HEK293 (cell line): Measurements from ENCODE around the gene THRSP.
A peak's percentile ranks its signal among the peaks of the same experiment; 100 is the strongest.
"Not testable (repeated sequence)": the region's sequence is repeated elsewhere in the genome, so short reads cannot be mapped to it uniquely, and the experiment has no call there.

ENCODE experiments used
- CTCF ChIA-PET: fragments of 350-600 bp; formaldehyde crosslinking; extraction: SDS; loops from one replicate; lab custom pipeline; 2021; ENCODE audit warnings: antibody characterized with exemption; lab: Yijun Ruan, JAX
- POLR2A ChIA-PET: fragments of 300-600 bp; formaldehyde crosslinking; extraction: SDS; loops from one replicate; lab custom pipeline; 2020; ENCODE audit warnings: antibody characterized with exemption, inconsistent platforms; lab: Yijun Ruan, JAX
- H3K27ac ChIP-seq: fragments of 200-500 bp; sonication (Bioruptor generic); 2 replicates; pipeline ENCODE4 v1.5.1; 2014; ENCODE audit warnings: low read depth, low read length, control low read depth, inconsistent platforms; ENCODE audit errors: extremely low read depth
- H3K36me3 ChIP-seq, 2 experiments: fragments of 200-500 bp in 1 of 2; sonication (Bioruptor generic) in 1 of 2; 1 replicate in 1 of 2; 2 replicates in 1 of 2; pipeline ENCODE4 v1.5.1; 2014 to 2017; ENCODE audit warnings: inconsistent platforms in 2 of 2, low read length in 2 of 2; ENCODE audit not compliant: control insufficient read depth in 2 of 2, insufficient read depth in 1 of 2
- H3K4me1 ChIP-seq: fragments of 200-500 bp; sonication (Bioruptor generic); 2 replicates; pipeline ENCODE4 v1.5.1; 2014; ENCODE audit warnings: mild to moderate bottlenecking, low read length, inconsistent platforms; ENCODE audit not compliant: control insufficient read depth, insufficient read depth
- H3K4me3 ChIP-seq: 2 replicates; pipeline ENCODE4 v1.5.1; 2011; ENCODE audit warnings: low read depth, mild to moderate bottlenecking, control low read depth, low read length, moderate library complexity
- H3K9me3 ChIP-seq: fragments of 200-500 bp; sonication (Bioruptor generic); 2 replicates; pipeline ENCODE4 v1.5.1; 2014; ENCODE audit warnings: low read depth, low read length, inconsistent platforms; ENCODE audit not compliant: control insufficient read depth, insufficient read depth
- BCL11A ChIP-seq: fragments of 450-650 bp; formaldehyde crosslinking; IDR thresholded peaks from 2 replicates; pipeline ENCODE4 v1.5.1; 2016; ENCODE audit warnings: low read depth, missing biosample characterization, missing genetic modification characterization
- HOXD13 ChIP-seq: sonication (generic); formaldehyde crosslinking; IDR thresholded peaks from 2 replicates; pipeline ENCODE4 v1.8.0; 2022; ENCODE audit warnings: missing genetic modification reagents, borderline replicate concordance
- KLF9 ChIP-seq: fragments of 450-650 bp; formaldehyde crosslinking; IDR thresholded peaks from 2 replicates; pipeline ENCODE4 v1.5.1; 2016; ENCODE audit warnings: missing biosample characterization, missing genetic modification characterization, low read depth
- OVOL3 ChIP-seq: fragments of 450-650 bp; formaldehyde crosslinking; IDR thresholded peaks from 2 replicates; pipeline ENCODE4 v1.5.1; 2016; ENCODE audit warnings: missing biosample characterization, missing genetic modification characterization
- PATZ1 ChIP-seq: fragments of 450-650 bp; formaldehyde crosslinking; IDR thresholded peaks from 2 replicates; pipeline ENCODE4 v1.5.1; 2016; ENCODE audit warnings: missing biosample characterization, missing genetic modification characterization
- PRDM6 ChIP-seq: fragments of 450-650 bp; formaldehyde crosslinking; IDR thresholded peaks from 2 replicates; pipeline ENCODE4 v1.5.1; 2017; ENCODE audit warnings: missing biosample characterization, missing genetic modification characterization
- SCRT2 ChIP-seq: fragments of 450-650 bp; formaldehyde crosslinking; IDR thresholded peaks from 2 replicates; pipeline ENCODE4 v1.5.1; 2016; ENCODE audit warnings: missing biosample characterization, missing genetic modification characterization
- ZBTB17 ChIP-seq: fragments of 450-650 bp; formaldehyde crosslinking; IDR thresholded peaks from 2 replicates; pipeline ENCODE4 v1.5.1; 2016; ENCODE audit warnings: missing biosample characterization, missing genetic modification characterization
- ZBTB6 ChIP-seq: fragments of 450-650 bp; formaldehyde crosslinking; IDR thresholded peaks from 2 replicates; pipeline ENCODE4 v1.5.1; 2017; ENCODE audit warnings: missing biosample characterization, missing genetic modification characterization
- ZNF174 ChIP-seq: fragments of 450-650 bp; formaldehyde crosslinking; IDR thresholded peaks from 2 replicates; pipeline ENCODE4 v1.5.0; 2017; ENCODE audit warnings: missing biosample characterization, mild to moderate bottlenecking, missing genetic modification characterization
- ZNF354C ChIP-seq: fragments of 450-650 bp; formaldehyde crosslinking; IDR thresholded peaks from 2 replicates; pipeline ENCODE4 v1.5.1; 2016; ENCODE audit warnings: missing biosample characterization, missing genetic modification characterization, low read depth, borderline replicate concordance
- ZNF449 ChIP-seq: fragments of 450-650 bp; formaldehyde crosslinking; IDR thresholded peaks from 2 replicates; pipeline ENCODE4 v1.5.1; 2017; ENCODE audit warnings: missing biosample characterization, mild to moderate bottlenecking, missing genetic modification characterization, moderate library complexity
- ZNF701 ChIP-seq: fragments of 450-650 bp; formaldehyde crosslinking; IDR thresholded peaks from 2 replicates; pipeline ENCODE4 v1.5.1; 2016; ENCODE audit warnings: missing biosample characterization, missing genetic modification characterization
- TF ChIP-seq, protein P1 (sequence below): fragments of 450-650 bp; formaldehyde crosslinking; optimal IDR thresholded peaks from 2 replicates; pipeline ENCODE3; 2016; ENCODE audit warnings: missing biosample characterization, mild to moderate bottlenecking, missing genetic modification characterization

THRSP gene

DNA sequence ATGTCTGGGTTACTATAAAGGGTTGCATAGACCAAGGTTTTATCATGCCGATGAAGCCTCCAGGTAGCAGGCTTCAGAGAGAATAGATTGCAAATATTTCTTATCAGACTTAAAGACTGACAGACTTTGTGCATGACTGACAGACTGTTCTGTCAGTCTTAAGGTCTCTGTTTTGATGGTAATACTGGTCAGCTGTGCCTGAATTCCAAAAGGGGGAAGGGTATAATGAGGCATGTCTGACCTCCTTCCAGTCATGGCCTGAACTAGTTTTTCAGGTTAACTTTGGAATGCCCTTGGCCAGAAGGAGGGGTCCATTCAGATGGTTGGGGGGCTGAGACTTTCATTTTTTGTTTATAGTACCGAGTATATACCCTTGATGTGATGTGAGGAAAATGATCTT lies 35.9 kb upstream of the THRSP start (continued):
- no peak for TF ChIP-seq OVOL3
- TF ChIP-seq SCRT2 (tag by site-specific recombination): no peak
- no peak for TF ChIP-seq PRDM6
- no peak for TF ChIP-seq ZNF354C (tag by site-specific recombination)
- TF ChIP-seq ZNF449 (tag by site-specific recombination): no peak
- TF ChIP-seq ZNF174 (tag by site-specific recombination): no peak
- TF ChIP-seq KLF9 (tag by site-specific recombination): no peak
- TF ChIP-seq, protein P1, sequence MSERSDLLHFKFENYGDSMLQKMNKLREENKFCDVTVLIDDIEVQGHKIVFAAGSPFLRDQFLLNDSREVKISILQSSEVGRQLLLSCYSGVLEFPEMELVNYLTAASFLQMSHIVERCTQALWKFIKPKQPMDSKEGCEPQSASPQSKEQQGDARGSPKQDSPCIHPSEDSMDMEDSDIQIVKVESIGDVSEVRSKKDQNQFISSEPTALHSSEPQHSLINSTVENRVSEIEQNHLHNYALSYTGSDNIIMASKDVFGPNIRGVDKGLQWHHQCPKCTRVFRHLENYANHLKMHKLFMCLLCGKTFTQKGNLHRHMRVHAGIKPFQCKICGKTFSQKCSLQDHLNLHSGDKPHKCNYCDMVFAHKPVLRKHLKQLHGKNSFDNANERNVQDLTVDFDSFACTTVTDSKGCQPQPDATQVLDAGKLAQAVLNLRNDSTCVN (tag by site-specific recombination): no peak
- no peak for TF ChIP-seq ZNF701 (tag by site-specific recombination)
- no peak for TF ChIP-seq ZBTB6 (tag by site-specific recombination)
- TF ChIP-seq PATZ1 (tag by site-specific recombination): no peak
- no peak for TF ChIP-seq BCL11A (tag by site-specific recombination)
- TF ChIP-seq HOXD13: no peak

DNA sequence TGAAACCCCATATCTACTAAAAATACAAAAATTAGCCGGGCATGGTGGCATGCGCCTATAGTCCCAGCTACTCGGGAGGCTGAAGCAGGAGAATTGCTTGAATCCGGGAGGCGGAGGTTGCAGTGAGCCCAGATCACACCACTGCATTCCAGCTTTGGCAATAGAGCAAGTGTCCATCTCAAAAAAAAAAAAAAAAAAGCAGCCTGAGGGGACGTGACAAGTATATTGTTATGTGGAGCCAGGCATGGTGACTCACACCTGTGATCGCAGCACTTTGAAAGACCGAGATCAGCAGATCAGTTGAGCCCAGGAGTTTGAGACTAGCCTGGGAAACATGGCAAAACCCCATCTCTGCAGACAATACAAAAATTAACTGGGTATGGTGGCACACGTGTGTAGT lies 35.2 kb upstream of the THRSP start:
- H3K4me1 ChIP-seq, H3K27ac ChIP-seq, POLR2A ChIA-PET, H3K36me3 ChIP-seq, H3K9me3 ChIP-seq, H3K4me3 ChIP-seq: not testable (repeated sequence)
- CTCF ChIA-PET: interaction anchor here (1.5 kb wide), 1 partner anchor 29 kb away, joined by 3 read pairs; no protein-coding TSS in a partner anchor
- TF ChIP-seq ZBTB17 (tag by site-specific recombination): 0 out of 2 replicates have a peak, but pooled peaks have one; percentile 26
